Measurements from ENCODE around the gene RRBP1.

- TF ChIP-seq CTCF (conservative IDR thresholded peaks at IDR 0.05; ENCODE audit: low read length) (no peak), EZH2phosphoT487 (IDR thresholded peaks at IDR 0.05; ENCODE audit: borderline replicate concordance) (no peak)
Measured at GRCh38 chr20:17579369-17580039, 102.5 kb downstream of the RRBP1 start.
